NCI-H128 (cell line): ENCODE data around the gene STXBP3.
"Not testable (repeated sequence)": the region's sequence is repeated elsewhere in the genome, so short reads cannot be mapped to it uniquely, and the experiment has no call there.

Source experiments
- DNase-seq: peaks from one replicate; lab custom pipeline; 2025; ENCODE audit not compliant: unreplicated experiment; lab: John Stamatoyannopoulos, UW

Gene STXBP3

GRCh38 chr1:108746382-108747170 is at the start of gene STXBP3:
STXBP3 (plus strand) TSS chr1:108746674; CDS start chr1:108746738, 64 bp downstream.
- peak; percentile 95 for DNase-seq

- no peak for DNase-seq
Observed at GRCh38 chr1:108699375-108700332, 46.8 kb upstream of the STXBP3 start.

GRCh38 chr1:108701176-108701849 is 45.2 kb upstream of the STXBP3 start:
- no peak for DNase-seq

GRCh38 chr1:108702109-108702508 is 44.4 kb upstream of the STXBP3 start:
- DNase-seq: not testable (repeated sequence)

GRCh38 chr1:108703939-108704338 is 42.5 kb upstream of the STXBP3 start:
- DNase-seq: no peak

GRCh38 chr1:108704496-108704895 is 42.0 kb upstream of the STXBP3 start:
- no peak for DNase-seq

- no peak for DNase-seq
Observed at GRCh38 chr1:108706643-108707042, 39.8 kb upstream of the STXBP3 start.

- no peak for DNase-seq
Observed at GRCh38 chr1:108708691-108709660, 37.5 kb upstream of the STXBP3 start.

GRCh38 chr1:108712606-108713150 is 33.8 kb upstream of the STXBP3 start, which contains the start of gene FNDC7:
FNDC7 (plus strand) TSS chr1:108712908; CDS start chr1:108712934, 26 bp downstream.
- DNase-seq: no peak

- no peak for DNase-seq
Observed at GRCh38 chr1:108715932-108716331, 30.5 kb upstream of the STXBP3 start.

- DNase-seq: no peak
Observed at GRCh38 chr1:108716437-108717230, 29.8 kb upstream of the STXBP3 start.

GRCh38 chr1:108717774-108718316 is 28.6 kb upstream of the STXBP3 start:
- no peak for DNase-seq

- no peak for DNase-seq
Observed at GRCh38 chr1:108718927-108719655, 27.4 kb upstream of the STXBP3 start.

- no peak for DNase-seq
Observed at GRCh38 chr1:108719656-108720435, 26.6 kb upstream of the STXBP3 start.

GRCh38 chr1:108722292-108722691 is 24.2 kb upstream of the STXBP3 start:
- DNase-seq: no peak

- no peak for DNase-seq
Observed at GRCh38 chr1:108725906-108726305, 20.6 kb upstream of the STXBP3 start.

GRCh38 chr1:108728327-108728923 is 18.0 kb upstream of the STXBP3 start:
- DNase-seq: no peak
